Endothelial cell of umbilical vein (primary cell): ENCODE measurements around the gene GALNT17. TPM values are rescaled to one million over a fixed set of nuclear protein-coding genes. Genes with fewer than 3 reads are reported as not detected.

Experiments
- BruUV-seq: library from RNA; stranded (reverse); fragments of 400-500 nt; replicated peaks from 2 replicates; lab custom pipeline; 2021; lab: Mats Ljungman, UMichigan
- CTCF ChIA-PET: fragments of 300-600, 350-600 bp; sonication (Branson Sonifier 250); formaldehyde crosslinking; loops from one replicate; lab custom pipeline; 2021; ENCODE audit warnings: antibody characterized with exemption, inconsistent platforms; lab: Charles Lee
- POLR2A ChIA-PET: fragments of 300-600, 350-600 bp; sonication (Branson Sonifier 250); formaldehyde crosslinking; loops from one replicate; lab custom pipeline; 2021; ENCODE audit warnings: antibody characterized with exemption, inconsistent platforms; lab: Charles Lee
- DNase-seq: peaks from one replicate; pipeline ENCODE4 v3.0.0-alpha.2; 2011; ENCODE audit warnings: low read depth, low spot score
- FAIRE-seq: peaks from 2 replicates; lab custom pipeline; 2011; peaks lifted over from hg19 to GRCh38; lab: Jason Lieb, UNC
- H2AFZ ChIP-seq: 2 replicates; pipeline ENCODE4 v1.6.0; 2012; ENCODE audit warnings: low read depth, low read length, control low read depth, inconsistent platforms
- H3K27ac ChIP-seq: 2 replicates; pipeline ENCODE4 v1.5.1; 2011; ENCODE audit warnings: low read depth, mild to moderate bottlenecking, control low read depth, low read length, moderate library complexity; ENCODE audit not compliant: insufficient read depth
- H3K27me3 ChIP-seq, 2 experiments: 2 replicates each; pipeline versions ENCODE4 v1.6.0 to v1.6.1; 2011; ENCODE audit warnings: low read length in 2 of 2, mixed read lengths in 1 of 2; ENCODE audit not compliant: control insufficient read depth in 2 of 2, insufficient read depth in 2 of 2
- H3K36me3 ChIP-seq, 2 experiments: 2 replicates in 1 of 2; 3 replicates in 1 of 2; pipeline ENCODE4 v1.5.1; 2011; ENCODE audit warnings: low read length in 2 of 2, mild to moderate bottlenecking in 1 of 2, moderate library complexity in 1 of 2; ENCODE audit not compliant: control insufficient read depth in 2 of 2, insufficient read depth in 2 of 2; ENCODE audit errors: extremely low read depth in 1 of 2
- H3K4me1 ChIP-seq: 3 replicates; pipeline ENCODE4 v1.5.1; 2011; ENCODE audit warnings: mild to moderate bottlenecking, low read length; ENCODE audit not compliant: control insufficient read depth, insufficient read depth; ENCODE audit errors: extremely low read depth
- H3K4me2 ChIP-seq: 2 replicates; pipeline ENCODE4 v1.6.1; 2011; ENCODE audit warnings: low read length, control low read depth, mixed read lengths; ENCODE audit not compliant: insufficient read depth
- H3K4me3 ChIP-seq, 3 experiments: fragments of 200-600 bp in 1 of 3; sonication (generic), shearing (Covaris generic) in 1 of 3; replicated peaks in 1 of 3; 2 replicates each; pipeline ENCODE4 v1.5.1; 2011 to 2016; ENCODE audit warnings: control low read depth in 3 of 3, low read length in 3 of 3, mild to moderate bottlenecking in 2 of 3, inconsistent platforms in 1 of 3, low read depth in 1 of 3, moderate library complexity in 1 of 3; ENCODE audit not compliant: insufficient read depth in 1 of 3
- H3K79me2 ChIP-seq: 2 replicates; pipeline ENCODE4 v1.6.0; 2012; ENCODE audit warnings: low read length, inconsistent platforms; ENCODE audit not compliant: control insufficient read depth, insufficient read depth
- H3K9ac ChIP-seq: replicated peaks from 2 replicates; pipeline ENCODE3; 2011; ENCODE audit warnings: low read length, control low read depth; ENCODE audit not compliant: insufficient read depth; ENCODE audit errors: extremely low read depth
- H3K9me1 ChIP-seq: replicated peaks from 3 replicates; pipeline ENCODE4 v1.6.0; 2011; ENCODE audit warnings: mild to moderate bottlenecking, low read length; ENCODE audit not compliant: control insufficient read depth, insufficient read depth; ENCODE audit errors: extremely low read depth
- H3K9me3 ChIP-seq: replicated peaks from 2 replicates; pipeline ENCODE4 v1.5.1; 2012; ENCODE audit warnings: low read length, inconsistent platforms; ENCODE audit not compliant: control insufficient read depth, insufficient read depth
- H4K20me1 ChIP-seq: replicated peaks from 2 replicates; pipeline ENCODE3; 2011; ENCODE audit warnings: mild to moderate bottlenecking, low read length; ENCODE audit not compliant: control insufficient read depth, insufficient read depth; ENCODE audit errors: extremely low read depth
- CTCF ChIP-seq, 2 donors: IDR thresholded peaks; 1 replicate in 1 of 2; 2 replicates in 1 of 2; pipeline ENCODE4 v1.5.1; 2011; ENCODE audit warnings: low read length in 2 of 2, mild to moderate bottlenecking in 2 of 2, moderate library complexity in 2 of 2, control low read depth in 1 of 2, inconsistent platforms in 1 of 2, low read depth in 1 of 2; ENCODE audit not compliant: insufficient read depth in 1 of 2; ENCODE audit errors: extremely low read depth in 1 of 2
- EZH2 ChIP-seq: IDR thresholded peaks from 2 replicates; pipeline ENCODE4 v1.6.1; 2012; ENCODE audit warnings: borderline replicate concordance, low read depth, mild to moderate bottlenecking, moderate library complexity, low read length, inconsistent platforms; ENCODE audit not compliant: severe bottlenecking
- FOS ChIP-seq: IDR thresholded peaks from 2 replicates; pipeline ENCODE4 v1.6.1; 2011; ENCODE audit warnings: mild to moderate bottlenecking, low read length, moderate library complexity, borderline replicate concordance; ENCODE audit not compliant: insufficient read depth
- GATA2 ChIP-seq: IDR thresholded peaks from 2 replicates; pipeline ENCODE4 v1.7.0; 2011; ENCODE audit warnings: low read depth, mild to moderate bottlenecking, moderate library complexity, mixed read lengths, low read length; ENCODE audit not compliant: insufficient read length, insufficient read depth
- JUN ChIP-seq: IDR thresholded peaks from 2 replicates; pipeline ENCODE4 v1.6.1; 2011; ENCODE audit warnings: borderline replicate concordance, low read depth; ENCODE audit not compliant: insufficient read length, insufficient read depth
- MAX ChIP-seq: IDR thresholded peaks from 2 replicates; pipeline ENCODE4 v1.6.1; 2011; ENCODE audit not compliant: insufficient read depth, insufficient read length
- MYC ChIP-seq: IDR thresholded peaks from one replicate; pipeline ENCODE4 v1.6.1; 2011; ENCODE audit warnings: mild to moderate bottlenecking, low read depth, low read length
- POLR2A ChIP-seq: IDR thresholded peaks from 2 replicates; pipeline ENCODE4 v1.6.1; 2012; ENCODE audit warnings: low read depth, mild to moderate bottlenecking, control low read depth, low read length
- POLR2AphosphoS5 ChIP-seq: IDR thresholded peaks from 2 replicates; pipeline ENCODE4 v1.6.1; 2012; ENCODE audit warnings: low read depth, mild to moderate bottlenecking, control low read depth, low read length, moderate library complexity; ENCODE audit not compliant: insufficient read depth
- dilution Hi-C: fragments of 300-500 bp; cut with MboI; formaldehyde crosslinking; loops from one replicate; pipeline ENCODE4 v1.15.0; 2019; ENCODE audit warnings: low sequenced_read_pairs; ENCODE audit not compliant: extremely low pct_ligation_motif_present
- intact Hi-C: fragments of 100-400 bp; cut with micrococcal nuclease; formaldehyde crosslinking; loops from one replicate; pipeline ENCODE4 v1.10.0; 2022
- polyA plus RNA-seq, 4 experiments: library from polyadenylated mRNA; depleted of rRNA in 3 of 4; stranded (reverse) in 3 of 4; unstranded in 1 of 4; fragments of >200 nt; gene quantifications; 2 replicates each; pipeline versions ENCODE4 v1.2.1 to v1.2.3, GENCODE V29; 2011 to 2012; ENCODE audit warnings: missing spikeins in 1 of 4
- total RNA-seq: library from RNA; stranded (reverse); gene quantifications from 2 replicates; pipeline ENCODE4 v1.2.3, GENCODE V29; 2021

Gene GALNT17
- total and polyA plus RNA-seq, 2 donors (not counting 3 experiments of a cell fraction or from before 2014, with no cell fraction given), result not detected

GRCh38 chr7:71112436-71112835, 19.5 kb upstream of the GALNT17 start:
- no peak for DNase-seq
- no peak for FAIRE-seq
- Histone ChIP-seq H3K9ac (no peak overlapping the region), H2AFZ (no peak overlapping the region), H3K4me2 (no peak overlapping the region), H3K9me3 (no peaks in the 10 kb centered on the region), H3K4me3 (no peak overlapping the region), H3K79me2 (no peaks in the 10 kb centered on the region), H3K27ac (no peak overlapping the region), H4K20me1 (no peaks in the 10 kb centered on the region), H3K27me3 (no peaks in the 10 kb centered on the region), H3K4me1 (no peaks in the 10 kb centered on the region), H3K9me1 (no peaks in the 10 kb centered on the region), H3K36me3 (no peaks in the 10 kb centered on the region)
- no TSS peak for BruUV-seq
- ChIA-PET CTCF (no interaction called here), POLR2A (no interaction called here)
- TF ChIP-seq MYC, result no peak
- TF ChIP-seq MAX, result no peak
- no peak for TF ChIP-seq FOS
- no peak for TF ChIP-seq CTCF (IDR thresholded peaks at IDR 0.05; ENCODE audit: extremely low read depth in 1 of 2, insufficient read depth in 1 of 2, low read depth in 1 of 2, low read length in 2 of 2)
- TF ChIP-seq EZH2, result no peak
- no peak for TF ChIP-seq POLR2A
- no peak for TF ChIP-seq POLR2AphosphoS5
- TF ChIP-seq JUN, result no peak
- no peak for TF ChIP-seq GATA2
- intact Hi-C loops, result no loop called here
- dilution Hi-C loops, result no loop called here
